ENCODE measurements around the gene EXOC6B.

EXOC6B gene

DNA sequence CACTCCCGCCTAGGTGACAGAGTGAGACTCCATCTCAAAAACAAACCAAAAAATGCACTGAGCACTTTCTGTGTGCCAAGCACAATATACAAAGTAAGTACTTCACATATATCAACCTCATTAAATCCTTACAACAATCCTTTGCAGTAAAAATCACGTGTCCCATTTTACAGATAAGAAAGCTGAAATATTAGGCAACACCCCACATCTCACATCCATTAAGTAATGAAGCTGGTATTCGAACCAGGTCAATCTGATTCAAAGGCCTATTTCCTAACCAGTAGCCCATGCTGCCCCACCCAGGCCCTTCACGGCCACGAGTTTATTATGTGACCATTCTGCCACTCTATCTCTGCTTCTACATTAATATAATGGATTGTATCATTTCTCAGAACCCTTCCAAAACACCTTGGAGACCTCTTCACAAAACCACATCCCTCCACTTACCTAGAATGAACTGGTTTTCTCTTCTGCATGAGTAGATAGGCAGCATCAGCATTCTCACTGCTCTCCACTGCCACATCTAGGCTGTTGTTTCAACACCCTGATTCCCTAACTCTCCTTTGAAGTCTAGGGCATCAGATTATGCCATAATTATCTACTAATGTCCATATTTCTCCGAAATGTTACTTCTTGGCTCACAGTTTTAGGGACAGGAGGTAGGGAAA, 3.1 kb upstream of the EXOC6B start:
- no peak for DNase-seq

GRCh38 chr2:72827966-72828646, 2.3 kb upstream of the EXOC6B start:
- DNase-seq = no peak

- no peak for DNase-seq
Measured at GRCh38 chr2:72827487-72827886, 1.7 kb upstream of the EXOC6B start.

GRCh38 chr2:72826156-72826477, 284 bp upstream of the EXOC6B start:
- DNase-seq = no peak

- no peak for DNase-seq
Measured at GRCh38 chr2:72824224-72824842, 1.5 kb downstream of the EXOC6B start.

DNA sequence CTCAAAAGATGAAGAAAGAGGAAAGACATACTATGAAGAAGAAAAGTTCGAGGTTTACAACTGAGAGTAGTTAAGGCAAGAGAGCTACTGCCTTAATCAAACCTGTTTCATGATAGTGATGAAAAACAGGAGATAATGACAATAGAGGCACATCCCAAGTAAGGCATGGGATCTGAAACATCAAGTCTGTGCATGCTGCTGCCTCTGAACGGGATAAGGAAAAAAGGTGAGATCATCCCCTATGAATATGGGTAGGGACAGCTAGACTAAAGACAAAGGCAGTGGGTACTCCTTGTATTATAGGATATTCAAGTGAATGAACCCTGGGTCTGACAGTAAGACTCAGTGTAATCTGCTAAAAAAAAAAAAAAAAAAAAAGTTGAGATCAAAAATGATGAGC, 3.0 kb downstream of the EXOC6B start:
- no peak for DNase-seq

DNA sequence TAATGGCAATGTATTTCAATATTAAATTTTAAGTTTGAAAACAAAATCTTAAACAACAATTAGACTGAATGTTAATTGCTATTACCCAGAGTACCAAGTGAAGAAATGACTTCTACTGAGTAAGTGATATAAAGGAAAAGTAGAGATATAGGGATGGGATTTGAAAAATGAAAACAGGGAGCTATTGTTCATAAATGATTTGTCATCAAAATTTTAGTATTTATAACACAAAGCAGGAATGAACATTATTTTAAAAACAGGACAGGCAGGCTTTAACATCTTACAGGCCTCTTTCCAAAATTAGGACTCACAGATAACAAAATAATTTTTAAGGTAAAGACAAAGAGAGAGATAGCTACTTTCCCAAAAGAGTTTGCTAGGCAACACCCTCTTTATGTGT, 3.9 kb downstream of the EXOC6B start:
- no peak for DNase-seq

- DNase-seq = no peak
Measured at GRCh38 chr2:72821118-72821517, 4.7 kb downstream of the EXOC6B start.

GRCh38 chr2:72819501-72819900, 6.3 kb downstream of the EXOC6B start:
- DNase-seq = no peak

- no peak for DNase-seq
Measured at GRCh38 chr2:72815655-72816278, 10.1 kb downstream of the EXOC6B start.

- DNase-seq = no peak
Measured at GRCh38 chr2:72813841-72814240, 12.0 kb downstream of the EXOC6B start.

- no peak for DNase-seq
Measured at GRCh38 chr2:72810165-72810564, 15.7 kb downstream of the EXOC6B start.

GRCh38 chr2:72809095-72809494, 16.7 kb downstream of the EXOC6B start:
- DNase-seq = no peak

- no peak for DNase-seq
Measured at GRCh38 chr2:72806280-72806945, 19.4 kb downstream of the EXOC6B start.

GRCh38 chr2:72803626-72804320, 22.1 kb downstream of the EXOC6B start:
- DNase-seq = no peak

DNA sequence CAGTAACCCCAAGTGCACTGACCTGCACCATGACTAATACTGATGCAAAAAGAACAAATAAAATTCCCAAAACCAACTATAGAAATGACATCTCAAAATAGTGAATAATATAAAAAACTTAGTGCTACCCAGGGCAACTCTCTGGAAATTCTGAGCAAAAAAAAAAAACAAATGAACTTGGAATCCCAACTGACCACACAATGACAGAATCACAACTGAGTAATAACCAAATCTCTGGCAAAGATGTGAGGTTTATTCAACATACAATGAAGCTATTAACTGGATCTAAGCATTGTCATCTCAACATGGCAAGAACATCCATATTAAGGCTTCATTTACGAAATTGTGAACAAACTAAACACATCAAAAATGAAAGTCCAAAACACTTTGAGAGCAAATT, 22.7 kb downstream of the EXOC6B start:
- DNase-seq = no peak

DNA sequence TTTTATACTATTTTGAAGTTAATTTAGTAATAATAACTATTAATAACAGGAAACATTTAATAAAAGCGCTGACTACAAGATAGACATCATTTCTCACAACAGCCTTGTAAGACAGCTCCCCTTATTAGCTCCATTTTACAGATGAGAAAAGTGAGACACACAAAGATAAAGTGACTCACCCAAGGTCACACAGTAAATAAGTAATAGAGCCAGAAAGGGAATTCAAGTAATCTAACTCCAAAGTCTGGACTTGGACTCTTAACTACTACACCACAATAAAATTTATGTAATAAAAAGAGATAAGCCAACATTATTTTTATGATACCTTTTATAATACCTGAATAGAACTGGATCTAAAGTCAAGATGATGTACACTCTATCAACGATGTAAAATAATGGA, 25.3 kb downstream of the EXOC6B start:
- DNase-seq = no peak

DNA sequence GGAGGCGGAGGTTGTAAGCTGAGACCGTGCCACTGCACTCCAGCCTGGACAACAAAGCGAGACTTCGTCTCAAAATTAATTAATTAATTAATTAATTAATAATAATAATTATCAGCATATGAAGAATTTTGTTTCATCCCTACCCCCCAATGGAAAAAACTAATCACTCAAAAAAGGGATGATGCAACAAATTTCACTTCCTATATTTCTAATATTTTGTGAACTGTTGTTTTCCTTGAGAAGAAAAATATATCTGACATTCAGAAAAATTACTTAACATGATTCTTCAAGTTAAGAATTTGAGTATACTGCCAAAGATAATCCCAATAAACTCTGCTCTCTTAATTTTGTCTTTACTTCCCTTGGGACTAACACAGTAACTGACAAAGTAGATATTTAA, 28.1 kb downstream of the EXOC6B start:
- no peak for DNase-seq

DNA sequence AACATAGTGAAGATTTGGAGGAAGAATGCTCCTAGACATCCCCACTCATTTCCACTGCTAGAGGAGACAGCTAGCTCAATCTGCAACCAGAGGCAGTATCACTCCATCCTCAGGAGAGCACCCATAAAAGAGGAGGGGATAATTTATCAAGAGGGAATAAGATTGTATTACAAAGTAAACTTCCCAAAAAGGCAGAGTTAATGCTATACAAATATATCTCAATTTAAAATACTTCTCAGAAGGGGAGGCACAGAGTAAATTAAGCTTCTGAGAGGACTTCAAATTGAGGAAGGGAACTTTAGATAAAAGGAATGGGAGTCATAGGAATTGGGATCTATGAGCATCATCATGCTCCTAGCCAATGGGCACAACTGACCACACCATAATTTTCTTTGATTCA, 29.1 kb downstream of the EXOC6B start:
- no peak for DNase-seq

GRCh38 chr2:72794572-72794971, 31.3 kb downstream of the EXOC6B start:
- no peak for DNase-seq

DNA sequence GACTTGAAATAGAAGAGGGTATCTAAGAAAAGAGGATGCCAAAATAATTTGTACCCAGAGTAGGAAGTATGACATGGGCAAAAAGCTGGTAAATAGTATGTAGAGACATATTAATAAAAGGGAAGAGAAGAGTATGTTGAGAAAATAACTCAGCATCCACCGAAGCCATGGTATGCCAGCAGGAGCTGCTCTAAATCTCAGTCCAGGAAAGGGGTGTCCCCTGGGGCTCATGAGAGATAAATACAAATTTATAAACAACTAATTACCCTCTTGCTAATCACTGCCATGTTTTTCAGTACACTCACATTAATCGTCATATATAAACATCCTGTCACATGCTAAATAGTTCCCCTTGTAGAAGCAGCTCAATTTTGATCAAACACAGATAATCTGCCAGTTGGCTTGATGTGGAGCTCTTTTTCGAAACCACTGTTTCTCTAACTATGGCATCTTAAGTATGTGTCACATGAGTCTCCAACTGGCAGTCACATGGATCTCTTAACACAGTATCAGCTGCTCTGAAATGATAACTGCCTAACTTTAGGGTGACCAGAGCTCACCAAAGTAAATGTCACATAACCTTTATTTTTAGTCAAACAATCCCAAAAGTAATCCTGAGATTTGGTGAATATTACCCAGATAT, 31.9 kb downstream of the EXOC6B start:
- DNase-seq = no peak

DNA sequence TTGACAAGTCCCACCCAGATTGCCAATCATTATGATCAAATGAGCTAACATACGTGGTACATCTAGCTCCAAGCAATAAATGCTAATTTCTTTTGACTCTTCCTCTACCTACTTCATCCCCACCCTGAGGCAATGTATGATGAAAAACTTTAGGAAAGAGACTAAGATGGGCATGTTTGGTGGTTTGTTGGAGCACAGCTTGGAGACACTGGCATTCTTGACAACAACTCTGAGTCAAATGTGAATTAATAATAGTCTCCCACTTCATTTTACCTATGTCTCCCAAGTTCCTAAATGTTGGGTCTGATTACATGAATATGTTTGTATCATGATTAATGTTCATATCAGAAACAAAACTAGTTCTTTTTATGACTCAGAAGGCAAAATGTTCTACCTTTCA, 36.6 kb downstream of the EXOC6B start:
- DNase-seq = no peak
